IMR-90 (cell line): ENCODE measurements around the gene KRI1.

ENCODE experiments used
- CEBPB ChIP-seq: IDR thresholded peaks from 2 replicates; pipeline ENCODE4 v1.6.1; 2012; ENCODE audit warnings: low read depth, low read length, improper control_type of control experiment
- CTCF ChIP-seq: conservative IDR thresholded peaks from 2 replicates; pipeline ENCODE4 v1.5.1; 2012; ENCODE audit warnings: mild to moderate bottlenecking, low read depth, low read length, improper control_type of control experiment
- POLR2A ChIP-seq: IDR thresholded peaks from 2 replicates; pipeline ENCODE4 v1.6.1; 2012; ENCODE audit warnings: mild to moderate bottlenecking, low read depth, low read length
- RAD21 ChIP-seq: IDR thresholded peaks from 2 replicates; pipeline ENCODE4 v1.6.1; 2012; ENCODE audit warnings: low read length, improper control_type of control experiment
- RFX5 ChIP-seq: IDR thresholded peaks from 2 replicates; pipeline ENCODE4 v1.8.0; 2012; ENCODE audit warnings: low read depth, mild to moderate bottlenecking, low read length, moderate library complexity
- USF2 ChIP-seq: fragments of 150-350 bp; IDR thresholded peaks from 2 replicates; pipeline ENCODE4 v1.6.1; 2017; ENCODE audit warnings: mild to moderate bottlenecking, antibody characterized with exemption, low read length, low read depth

GRCh38 chr19:10519421-10519820 lies 46.4 kb downstream of the KRI1 start:
- TF ChIP-seq CTCF (no peak), POLR2A (no peak), RAD21 (no peak), USF2 (no peak), CEBPB (no peak), RFX5 (no peak)
